K562 (cell line): Measurements from ENCODE around the gene PLOD1. TPM values are rescaled to one million over a fixed set of nuclear protein-coding genes. Genes with fewer than 3 reads are reported as not detected.

Experiments used
- CREB3L1 ChIP-seq: fragments of 450-650 bp; IDR thresholded peaks from 2 replicates; pipeline ENCODE4 v1.6.1; 2014; ENCODE audit warnings: low read depth, mild to moderate bottlenecking, moderate library complexity, borderline replicate concordance
- ESRRA ChIP-seq: fragments of 450-650 bp; IDR thresholded peaks from 2 replicates; pipeline ENCODE4 v1.6.1; 2014; ENCODE audit warnings: low read depth, mild to moderate bottlenecking, moderate library complexity, borderline replicate concordance
- ETV1 ChIP-seq: fragments of 450-650 bp; conservative IDR thresholded peaks from 2 replicates; pipeline ENCODE4 v1.6.1; 2016; ENCODE audit warnings: missing genetic modification characterization, control low read depth, low read depth, missing compliant biosample characterization
- GATA2 ChIP-seq: sonication (generic); formaldehyde crosslinking; IDR thresholded peaks from 2 replicates; pipeline ENCODE4 v1.4.0; 2020; ENCODE audit warnings: mild to moderate bottlenecking, missing genetic modification reagents
- MYC ChIP-seq, 2 experiments: fragments of 250-450 bp in 1 of 2; sonication (Bioruptor Pico) in 1 of 2; IDR thresholded peaks; 2 replicates each; pipeline versions ENCODE4 v1.5.1 to v1.6.1; 2012 to 2021; ENCODE audit warnings: low read depth in 2 of 2, borderline replicate concordance in 1 of 2, improper control_type of control experiment in 1 of 2, low read length in 1 of 2, mild to moderate bottlenecking in 1 of 2, moderate library complexity in 1 of 2
- NBN ChIP-seq: fragments of 450-650 bp; IDR thresholded peaks from 2 replicates; pipeline ENCODE4 v1.6.1; 2016; ENCODE audit warnings: low read depth, mild to moderate bottlenecking
- POLR2A ChIP-seq: fragments of 450-650 bp; conservative IDR thresholded peaks from 2 replicates; pipeline ENCODE4 v1.6.1; 2016
- SETDB1 ChIP-seq: IDR thresholded peaks from one replicate; pipeline ENCODE4 v1.6.1; 2012; ENCODE audit warnings: low read length, control low read depth, inconsistent platforms
- SMARCB1 ChIP-seq: IDR thresholded peaks from 2 replicates; pipeline ENCODE4 v1.6.1; 2011; ENCODE audit warnings: improper control_type of control experiment, low read depth; ENCODE audit not compliant: insufficient read length
- TFE3 ChIP-seq: fragments of 450-650 bp; formaldehyde crosslinking; IDR thresholded peaks from 2 replicates; pipeline ENCODE4 v1.4.0; 2020; ENCODE audit warnings: mild to moderate bottlenecking, mixed read lengths
- TSC22D4 ChIP-seq: fragments of 450-650 bp; IDR thresholded peaks from 2 replicates; pipeline ENCODE4 v1.6.1; 2016; ENCODE audit warnings: missing genetic modification characterization, missing biosample characterization, control low read depth
- ZBTB26 ChIP-seq: fragments of 450-650 bp; formaldehyde crosslinking; IDR thresholded peaks from 2 replicates; pipeline ENCODE4 v1.4.0; 2022; ENCODE audit warnings: missing genetic modification characterization
- ZBTB40 ChIP-seq, 2 experiments: fragments of 450-650 bp in 1 of 2; sonication (generic) in 1 of 2; formaldehyde crosslinking in 1 of 2; IDR thresholded peaks; 2 replicates each; pipeline versions ENCODE4 v1.7.1 to v1.9.0; 2016 to 2022; ENCODE audit warnings: inconsistent platforms in 1 of 2, mild to moderate bottlenecking in 1 of 2, missing genetic modification reagents in 1 of 2
- polyA plus RNA-seq, 8 experiments: library from polyadenylated mRNA; depleted of rRNA in 4 of 8; stranded (reverse) in 5 of 8; unstranded in 3 of 8; fragments of >200 nt; fragmentation: Nextera tagmentation in 2 of 8; fragmentation: Illumina TruSeq in 1 of 8; extraction: Ambion mirVana in 2 of 8; extraction: Trizol in 1 of 8; gene quantifications; 2 replicates each; pipeline versions ENCODE4 v1.2.1 to v1.2.3, GENCODE V29; 2011 to 2014; ENCODE audit warnings: inconsistent platforms in 1 of 8, missing spikeins in 1 of 8
- total RNA-seq, 7 experiments: library from RNA; depleted of rRNA in 6 of 7; stranded (reverse); fragments of >200 nt in 6 of 7; fragmentation: Illumina TruSeq in 2 of 7; extraction: Trizol in 2 of 7; gene quantifications; 2 replicates each; pipeline versions ENCODE4 v1.2.1 to v1.2.3, GENCODE V29; 2011 to 2021; ENCODE audit warnings: low replicate concordance in 1 of 7

The PLOD1 gene
- total and polyA plus RNA-seq, 9 of the 15 experiments (the other 6 are each of a cell fraction or from before 2014, with no cell fraction given) = 16.6 to 90.8 (median 52.7) TPM

- TF ChIP-seq TFE3 (CRISPR knock-in tag) (no peak), ETV1 (no peak), SETDB1 (no peak), POLR2A (no peak), ZBTB26 (CRISPR knock-in tag) (no peak), NBN (no peak), ZBTB40 (IDR thresholded peaks at IDR 0.05) (peak; percentile 87), ZBTB40 (CRISPR knock-in tag; IDR thresholded peaks at IDR 0.05) (no peak), MYC (IDR thresholded peaks at IDR 0.05; ENCODE audit: low read depth, low read length) (peak; percentile 7; the same call in 1 of the 2 replicates), MYC (CRISPR knock-in tag; IDR thresholded peaks at IDR 0.05; ENCODE audit: borderline replicate concordance, low read depth) (no peak), CREB3L1 (no peak), TSC22D4 (tag) (no peak), ESRRA (0 out of 2 replicates have a peak, but pooled peaks have one; percentile 4), SMARCB1 (no peak), GATA2 (no peak)
Observed at GRCh38 chr1:11907275-11908094, 27.0 kb upstream of the PLOD1 start (continued).
